Measurements from ENCODE around the gene MYO1B. TPM values are rescaled to one million over a fixed set of nuclear protein-coding genes. Genes with fewer than 3 reads are reported as not detected.
A peak's percentile ranks its signal among the peaks of the same experiment; 100 is the strongest.

MYO1B gene
- total RNA-seq, 1 experiment from 2014 or later = 43.2 TPM

GRCh38 chr2:191385416-191386160, 140.4 kb downstream of the MYO1B start:
- H3K4me3 Mint-ChIP-seq = no peak overlapping the region
- Histone ChIP-seq H2BK12ac (ENCODE audit: insufficient read length, low read depth, low read length) (no peak overlapping the region), H3K23ac (ENCODE audit: insufficient read length, low read depth, low read length) (no peak overlapping the region), H3K18ac (ENCODE audit: insufficient read length, low read depth, low read length) (no peak overlapping the region), H3K79me1 (ENCODE audit: insufficient read depth, low read depth, low read length, poor library complexity, severe bottlenecking) (no peaks in the 10 kb centered on the region), H4K20me1 (ENCODE audit: control insufficient read depth, insufficient read depth, insufficient read length) (no peaks in the 10 kb centered on the region), H4K8ac (replicated peaks; ENCODE audit: insufficient read length, low read depth, low read length) (no peak overlapping the region), H3K79me2 (ENCODE audit: insufficient read depth, low read length) (no peaks in the 10 kb centered on the region), H3K9me3 (ENCODE audit: control insufficient read depth, low read depth, low read length) (no peaks in the 10 kb centered on the region), H3K4me1 (ENCODE audit: insufficient read depth, low read length) (no peaks in the 10 kb centered on the region), H3K56ac (ENCODE audit: insufficient read length, low read depth, low read length) (no peak overlapping the region), H3K23me2 (ENCODE audit: insufficient read length, low read depth, low read length, poor library complexity, severe bottlenecking) (no peaks in the 10 kb centered on the region), H3K4me2 (ENCODE audit: insufficient read depth, insufficient read length, low read length) (no peak overlapping the region), H4K5ac (ENCODE audit: insufficient read length, low read depth, low read length) (no peak overlapping the region), H2BK5ac (ENCODE audit: insufficient read length, low read length) (no peak overlapping the region), H2BK120ac (ENCODE audit: low read depth, low read length, poor library complexity, severe bottlenecking) (no peak overlapping the region), H3K9ac (ENCODE audit: extremely low read depth, insufficient read length, low read length) (no peak overlapping the region), H3K4ac (ENCODE audit: low read depth, low read length) (no peak overlapping the region), H3K27ac (ENCODE audit: insufficient read length, low read depth, low read length) (no peak overlapping the region), H2BK20ac (ENCODE audit: low read depth, low read length, poor library complexity, severe bottlenecking) (no peak overlapping the region), H4K91ac (ENCODE audit: insufficient read length, low read depth, low read length) (no peak overlapping the region), H2BK15ac (ENCODE audit: low read depth, low read length) (no peak overlapping the region), H2AK5ac (ENCODE audit: insufficient read length, low read length) (no peak overlapping the region), H3K27me3 (ENCODE audit: insufficient read depth, low read length) (no peaks in the 10 kb centered on the region), H3T11ph (ENCODE audit: low read length) (no peak overlapping the region), H3K14ac (ENCODE audit: insufficient read depth, low read length) (no peak overlapping the region), H2AFZ (ENCODE audit: low read length) (no peak overlapping the region)
- H3K36me3 Mint-ChIP-seq (ENCODE audit: insufficient read depth in 1 of 3, low read depth in 3 of 3) = peaks cover 23 to 58% (median 54%) of the 10 kb centered on the region in 3 experiments; a peak in 6 of 7 replicates
- peak overlapping the region in 2 of 3 experiments; percentile 19 to 29; a peak in 2 of 7 replicates for H3K27ac Mint-ChIP-seq
- DNase-seq = no peak
- WGBS (ENCODE audit: extremely low coverage, insufficient read length, low lambda C conversion rate) = no CpG with 5 or more reads among the region's 6 CpGs
- no peak for TF ChIP-seq CTCF (conservative IDR thresholded peaks at IDR 0.05)
- H3K27me3 Mint-ChIP-seq (ENCODE audit: low read depth) = no peaks in the 10 kb centered on the region
- H3K9me3 Mint-ChIP-seq = no peaks in the 10 kb centered on the region
- H3K4me1 Mint-ChIP-seq = no peaks in the 10 kb centered on the region

All from H9 (cell line).